NB4 (cell line): ENCODE measurements around the gene SSBP4.

ENCODE experiments used
- CTCF ChIP-seq: IDR thresholded peaks from one replicate; pipeline ENCODE4 v1.5.1; 2012; ENCODE audit warnings: low read depth, low read length
- MAX ChIP-seq: IDR thresholded peaks from 2 replicates; pipeline ENCODE4 v1.6.1; 2011; ENCODE audit warnings: low read depth, low read length
- POLR2A ChIP-seq: IDR thresholded peaks from 2 replicates; pipeline ENCODE4 v1.6.1; 2011; ENCODE audit warnings: mild to moderate bottlenecking; ENCODE audit not compliant: insufficient read length; ENCODE audit errors: extremely low read depth

- TF ChIP-seq CTCF, result no peak
- no peak for TF ChIP-seq POLR2A
- TF ChIP-seq MAX, result no peak
These were observed 8.0 kb downstream of the SSBP4 start for GRCh38 chr19:18427080-18427742.
